Kidney (tissue), 14 donors: Measurements from ENCODE around the gene ACY1. TPM values are rescaled to one million over a fixed set of nuclear protein-coding genes. Genes with fewer than 3 reads are reported as not detected.

Experiments
- DNase-seq, 5 donors: peaks; one replicate each; pipeline ENCODE4 v3.0.0-alpha.2; 2013 to 2020
- FAIRE-seq: peaks from 2 replicates; lab custom pipeline; 2012; peaks lifted over from hg19 to GRCh38; lab: Jason Lieb, UNC
- H3K27ac ChIP-seq, 2 donors: one replicate each; pipeline ENCODE4 v1.7.0; 2013; ENCODE audit warnings: low read depth in 2 of 2, low read length in 2 of 2, inconsistent platforms in 1 of 2
- H3K27me3 ChIP-seq: one replicate; pipeline ENCODE4 v1.7.1; 2013; ENCODE audit warnings: low read length, inconsistent platforms; ENCODE audit not compliant: control insufficient read depth, insufficient read depth
- H3K36me3 ChIP-seq, 3 donors: one replicate each; pipeline versions ENCODE4 v1.7.0 to v1.7.1; 2013; ENCODE audit warnings: low read length in 3 of 3, control low read depth in 1 of 3, inconsistent platforms in 1 of 3; ENCODE audit not compliant: insufficient read depth in 3 of 3, control insufficient read depth in 2 of 3
- H3K4me1 ChIP-seq, 3 donors: one replicate each; pipeline versions ENCODE4 v1.7.0 to v1.7.1; 2013; ENCODE audit warnings: low read length in 3 of 3, inconsistent platforms in 1 of 3, low read depth in 1 of 3; ENCODE audit not compliant: control insufficient read depth in 2 of 3, insufficient read depth in 2 of 3
- H3K4me3 ChIP-seq, 3 donors: one replicate each; pipeline versions ENCODE4 v1.7.0 to v1.8.1; 2013; ENCODE audit warnings: low read length in 3 of 3, control low read depth in 1 of 3, inconsistent platforms in 1 of 3
- H3K9ac ChIP-seq, 3 donors: one replicate each; pipeline versions ENCODE4 v1.7.0 to v1.7.1; 2013; ENCODE audit warnings: low read length in 3 of 3, control low read depth in 1 of 3, inconsistent platforms in 1 of 3
- H3K9me3 ChIP-seq, 3 donors: one replicate each; pipeline versions ENCODE4 v1.7.0 to v1.7.1; 2013; ENCODE audit warnings: low read length in 3 of 3, control low read depth in 1 of 3, inconsistent platforms in 1 of 3; ENCODE audit not compliant: control insufficient read depth in 2 of 3, insufficient read depth in 1 of 3
- CTCF ChIP-seq: IDR thresholded peaks from 3 replicates; pipeline ENCODE4 v1.5.1; 2012; ENCODE audit warnings: mild to moderate bottlenecking, moderate library complexity, borderline replicate concordance; ENCODE audit not compliant: insufficient read depth; ENCODE audit errors: extremely low read depth
- intact Hi-C: fragments of 100-400 bp; cut with DNase I; formaldehyde crosslinking; loops from one replicate; pipeline ENCODE4 v1.11.1; 2022
- polyA plus RNA-seq: library from polyadenylated mRNA; stranded (reverse); fragments of 350-450 nt; fragmentation: Illumina TruSeq; extraction: RNeasy Lipid Tissue Mini Kit (QIAGEN cat#74804); gene quantifications from one replicate; pipeline ENCODE4 v1.2.3, GENCODE V29; 2014; ENCODE audit warnings: low read depth, low replicate concordance; ENCODE audit not compliant: insufficient read depth
- total RNA-seq: library from RNA; stranded (reverse); fragmentation: NEBNext Ultra II Directional; extraction: Animal tissue kit (Norgen Biotek cat#: 25700); gene quantifications from one replicate; pipeline ENCODE4 v1.2.1, GENCODE V29; 2021
- donor health status: control.
- donor health status: control.
- donor health status: control.
- donor health status: control.
- donor health status: control.
- donor health status: DM: yes; HTN: yes; CAD: no.
- donor health status: Normal renal cell carcinoma (clear cell type).

The ACY1 gene
- total and polyA plus RNA-seq, 2 donors from 2014 or later = 68.1 to 856 TPM

DNA sequence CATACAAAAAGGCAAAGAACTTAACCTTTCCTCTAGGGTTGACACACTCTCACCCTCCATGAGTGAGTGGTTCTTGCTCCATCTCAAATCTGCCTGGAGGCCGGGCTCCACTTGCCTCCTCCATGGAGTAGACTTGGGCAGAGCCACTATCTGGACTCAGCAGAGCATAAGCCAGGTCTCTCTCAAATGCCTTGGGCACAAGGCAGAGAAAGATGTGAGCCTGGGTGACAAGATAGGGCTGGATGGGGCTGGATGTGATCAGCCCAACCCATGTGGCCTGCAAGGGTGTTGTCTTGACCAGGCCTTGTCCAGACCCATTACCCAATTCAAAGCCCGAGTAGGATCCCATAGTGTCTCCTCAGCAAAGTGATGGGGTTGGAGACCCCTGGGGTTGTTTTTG lies 16.5 kb downstream of the ACY1 start:
- intact Hi-C loops = loop anchor here (5.0 kb wide), 2 partner anchors 122 to 142 kb away; no protein-coding TSS in a partner anchor
- FAIRE-seq (no peak), DNase-seq (no peak)
- Histone ChIP-seq H3K9me3 (no peaks in the 10 kb centered on the region), H3K27me3 (no peaks in the 10 kb centered on the region), H3K4me1 (peaks cover 0 to 8% (median 2%) of the 10 kb centered on the region in 3 donors), H3K36me3 (peaks cover 0 to under 1% (median 0%) of the 10 kb centered on the region in 3 donors), H3K27ac (no peak overlapping the region), H3K9ac (no peak overlapping the region), H3K4me3 (no peak overlapping the region)
- no peak for TF ChIP-seq CTCF

- intact Hi-C loops = loop anchor here (5.0 kb wide), 2 partner anchors 121 to 141 kb away; no protein-coding TSS in a partner anchor
- peak; percentile 93 for TF ChIP-seq CTCF
- Histone ChIP-seq H3K27ac (no peak overlapping the region), H3K4me1 (peaks cover 0 to 15% (median under 1%) of the 10 kb centered on the region in 3 donors), H3K9me3 (no peaks in the 10 kb centered on the region), H3K9ac (peak overlapping the region in 1 of 3 donors; percentile 26), H3K36me3 (no peaks in the 10 kb centered on the region), H3K4me3 (no peak overlapping the region), H3K27me3 (no peaks in the 10 kb centered on the region)
- FAIRE-seq (no peak), DNase-seq (peak; percentile 90 to 95 (median 93))
Observed at GRCh38 chr3:52001443-52001974, 18.2 kb downstream of the ACY1 start.

DNA sequence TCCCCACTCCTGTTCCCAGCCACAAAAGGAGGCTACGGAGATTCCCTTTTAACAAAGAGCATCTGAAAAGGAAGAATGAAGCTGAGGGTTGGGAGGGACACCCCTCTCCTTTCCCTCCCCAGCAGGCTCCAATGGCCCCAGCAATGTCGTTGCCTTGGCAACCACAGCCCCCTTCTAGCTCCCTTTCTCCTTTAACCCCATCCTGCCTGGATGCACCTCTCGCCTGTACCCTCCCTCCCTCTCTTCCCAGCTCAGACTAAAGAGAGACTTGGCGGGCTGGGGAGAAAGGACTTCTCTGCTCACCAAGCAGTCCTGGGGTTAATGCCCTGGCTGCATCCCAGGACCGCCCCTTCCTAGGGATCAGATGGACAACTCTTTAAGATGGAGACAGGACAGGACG lies 19.4 kb downstream of the ACY1 start:
- Histone ChIP-seq H3K27me3 (no peaks in the 10 kb centered on the region), H3K36me3 (no peaks in the 10 kb centered on the region), H3K4me3 (no peak overlapping the region), H3K4me1 (peaks cover 0 to 17% (median 3%) of the 10 kb centered on the region in 3 donors), H3K9me3 (no peaks in the 10 kb centered on the region), H3K27ac (no peak overlapping the region), H3K9ac (no peak overlapping the region)
- no peak for TF ChIP-seq CTCF
- FAIRE-seq (no peak), DNase-seq (no peak)
- intact Hi-C loops = loop anchor here (5.0 kb wide), 2 partner anchors 120 to 140 kb away; no protein-coding TSS in a partner anchor
